GM12878 (cell line): ENCODE data around the gene TUT4.

Source experiments
- CBX3 ChIP-seq: fragments of 200-600 bp; sonication (generic); IDR thresholded peaks from 2 replicates; pipeline ENCODE4 v1.6.1; 2016; ENCODE audit warnings: low read depth, borderline replicate concordance
- ESRRA ChIP-seq: IDR thresholded peaks from 2 replicates; pipeline ENCODE4 v1.6.1; 2012; ENCODE audit warnings: mild to moderate bottlenecking, low read length, improper control_type of control experiment
- EZH2 ChIP-seq: IDR thresholded peaks from 2 replicates; pipeline ENCODE4 v1.6.1; 2012; ENCODE audit warnings: low read depth, mild to moderate bottlenecking, control low read depth, inconsistent platforms, low read length, borderline replicate concordance; ENCODE audit not compliant: control insufficient read depth
- ZNF274 ChIP-seq: IDR thresholded peaks from one replicate; pipeline ENCODE4 v1.8.0; 2011; ENCODE audit not compliant: insufficient read length, insufficient read depth
- TF ChIP-seq, protein P1 (sequence below), 3 experiments: IDR thresholded peaks in 2 of 3; conservative IDR thresholded peaks in 1 of 3; 2 replicates each; pipeline ENCODE4 v1.5.1; 2011; ENCODE audit warnings: low read depth in 3 of 3, low read length in 3 of 3, mild to moderate bottlenecking in 3 of 3, control low read depth in 2 of 3, moderate library complexity in 2 of 3, inconsistent platforms in 1 of 3, mixed read lengths in 1 of 3; ENCODE audit not compliant: control insufficient read depth in 2 of 3, insufficient read depth in 1 of 3; ENCODE audit errors: extremely low read depth in 1 of 3

DNA sequence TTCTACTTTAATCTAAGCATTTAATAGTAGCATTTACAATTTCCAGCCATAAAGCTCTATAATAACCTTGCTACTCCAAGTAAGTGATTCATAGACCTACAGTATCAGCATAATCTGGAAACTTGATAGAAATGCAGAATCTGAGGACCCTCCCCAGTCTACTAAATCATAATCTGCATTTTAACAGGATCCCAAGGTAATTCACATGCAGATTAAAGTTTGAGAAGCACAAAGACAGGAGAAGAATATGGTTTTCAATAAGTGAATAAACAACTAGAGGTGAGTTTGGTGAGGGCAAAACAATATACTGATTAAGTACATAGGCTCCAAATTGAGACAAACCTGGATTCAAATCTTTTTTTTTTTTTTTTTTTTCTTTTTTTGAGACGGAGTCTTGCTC, 91.1 kb downstream of the TUT4 start:
- TF ChIP-seq ZNF274, result no peak
- TF ChIP-seq CBX3, result no peak
- no peak for TF ChIP-seq ESRRA
- TF ChIP-seq, protein P1, sequence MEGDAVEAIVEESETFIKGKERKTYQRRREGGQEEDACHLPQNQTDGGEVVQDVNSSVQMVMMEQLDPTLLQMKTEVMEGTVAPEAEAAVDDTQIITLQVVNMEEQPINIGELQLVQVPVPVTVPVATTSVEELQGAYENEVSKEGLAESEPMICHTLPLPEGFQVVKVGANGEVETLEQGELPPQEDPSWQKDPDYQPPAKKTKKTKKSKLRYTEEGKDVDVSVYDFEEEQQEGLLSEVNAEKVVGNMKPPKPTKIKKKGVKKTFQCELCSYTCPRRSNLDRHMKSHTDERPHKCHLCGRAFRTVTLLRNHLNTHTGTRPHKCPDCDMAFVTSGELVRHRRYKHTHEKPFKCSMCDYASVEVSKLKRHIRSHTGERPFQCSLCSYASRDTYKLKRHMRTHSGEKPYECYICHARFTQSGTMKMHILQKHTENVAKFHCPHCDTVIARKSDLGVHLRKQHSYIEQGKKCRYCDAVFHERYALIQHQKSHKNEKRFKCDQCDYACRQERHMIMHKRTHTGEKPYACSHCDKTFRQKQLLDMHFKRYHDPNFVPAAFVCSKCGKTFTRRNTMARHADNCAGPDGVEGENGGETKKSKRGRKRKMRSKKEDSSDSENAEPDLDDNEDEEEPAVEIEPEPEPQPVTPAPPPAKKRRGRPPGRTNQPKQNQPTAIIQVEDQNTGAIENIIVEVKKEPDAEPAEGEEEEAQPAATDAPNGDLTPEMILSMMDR (IDR thresholded peaks at IDR 0.05 in 2 of 3, conservative IDR thresholded peaks at IDR 0.05 in 1 of 3; ENCODE audit: control insufficient read depth in 2 of 3, extremely low read depth in 1 of 3, insufficient read depth in 1 of 3, low read depth in 3 of 3, low read length in 3 of 3), result no peak
- TF ChIP-seq EZH2, result no peak
